Peyer's patch (tissue), 4 donors: Measurements from ENCODE around the gene ZBTB37. TPM values are rescaled to one million over a fixed set of nuclear protein-coding genes. Genes with fewer than 3 reads are reported as not detected.

ENCODE experiments used
- DNase-seq, 3 donors: peaks; one replicate each; pipeline ENCODE4 v3.0.0-alpha.2; 2017 to 2019
- H3K27ac ChIP-seq, 4 donors: fragments of 200-600 bp; sonication (generic); one replicate each; pipeline ENCODE4 v1.5.1; 2016 to 2019
- H3K27me3 ChIP-seq, 2 donors: fragments of 200-600 bp; sonication (generic); one replicate each; pipeline ENCODE4 v1.5.1; 2019
- H3K36me3 ChIP-seq, 3 donors: fragments of 200-600 bp; sonication (generic); one replicate each; pipeline ENCODE4 v1.5.1; 2016 to 2019
- H3K4me1 ChIP-seq, 4 donors: fragments of 200-600 bp; sonication (generic); one replicate each; pipeline ENCODE4 v1.5.1; 2016 to 2019
- H3K4me3 ChIP-seq, 4 donors: fragments of 200-600 bp; sonication (generic); 1 replicate in 3 of 4; 2 replicates in 1 of 4; pipeline ENCODE4 v1.5.1; 2016 to 2019; ENCODE audit warnings: mild to moderate bottlenecking in 1 of 4
- H3K9me3 ChIP-seq, 4 donors: fragments of 200-600 bp; sonication (generic); one replicate each; pipeline ENCODE4 v1.5.1; 2016 to 2019; ENCODE audit warnings: mild to moderate bottlenecking in 1 of 4
- POLR2A ChIP-seq, 2 donors: fragments of 450-650 bp; IDR thresholded peaks; one replicate each; pipeline ENCODE4 v1.5.1; 2017; ENCODE audit warnings: antibody characterized with exemption in 2 of 2, mild to moderate bottlenecking in 2 of 2, moderate library complexity in 2 of 2
- total RNA-seq, 4 donors: library from RNA; depleted of rRNA; stranded (reverse); fragments of >200 nt; gene quantifications; one replicate each; pipeline ENCODE4 v1.1.0, GENCODE V29; 2016
- TF ChIP-seq, protein P1 (sequence below), 6 experiments: fragments of 450-650 bp in 4 of 6; fragments of 200-600 bp in 2 of 6; sonication (generic) in 1 of 6; IDR thresholded peaks; one replicate each; pipeline ENCODE4 v1.5.1; 2017 to 2019; ENCODE audit warnings: antibody characterized with exemption in 6 of 6, mild to moderate bottlenecking in 3 of 6, moderate library complexity in 1 of 6

The ZBTB37 gene
- total RNA-seq, 4 donors from 2014 or later: 6.3 to 30.5 (median 10.2) TPM

DNA sequence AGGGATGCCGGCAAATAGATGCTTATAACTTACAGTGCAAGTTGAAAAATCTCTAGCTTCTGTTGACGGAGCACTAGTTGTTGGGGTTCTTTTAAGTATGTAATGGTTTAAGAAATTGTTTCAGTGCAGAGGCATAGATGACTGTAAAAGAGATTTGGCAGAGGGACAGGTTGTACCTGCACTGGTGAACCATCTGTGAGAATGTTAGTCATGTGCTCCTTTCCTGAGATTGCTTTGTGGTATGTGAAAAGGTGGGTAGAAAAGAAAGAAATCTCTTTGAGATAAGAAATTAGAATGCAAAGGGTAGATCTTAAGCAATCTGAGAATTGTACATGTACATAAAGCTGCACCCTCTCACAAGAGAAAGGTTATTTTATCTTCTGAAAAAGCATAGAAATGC is 19.4 kb downstream of the ZBTB37 start:
- TF ChIP-seq, protein P1, sequence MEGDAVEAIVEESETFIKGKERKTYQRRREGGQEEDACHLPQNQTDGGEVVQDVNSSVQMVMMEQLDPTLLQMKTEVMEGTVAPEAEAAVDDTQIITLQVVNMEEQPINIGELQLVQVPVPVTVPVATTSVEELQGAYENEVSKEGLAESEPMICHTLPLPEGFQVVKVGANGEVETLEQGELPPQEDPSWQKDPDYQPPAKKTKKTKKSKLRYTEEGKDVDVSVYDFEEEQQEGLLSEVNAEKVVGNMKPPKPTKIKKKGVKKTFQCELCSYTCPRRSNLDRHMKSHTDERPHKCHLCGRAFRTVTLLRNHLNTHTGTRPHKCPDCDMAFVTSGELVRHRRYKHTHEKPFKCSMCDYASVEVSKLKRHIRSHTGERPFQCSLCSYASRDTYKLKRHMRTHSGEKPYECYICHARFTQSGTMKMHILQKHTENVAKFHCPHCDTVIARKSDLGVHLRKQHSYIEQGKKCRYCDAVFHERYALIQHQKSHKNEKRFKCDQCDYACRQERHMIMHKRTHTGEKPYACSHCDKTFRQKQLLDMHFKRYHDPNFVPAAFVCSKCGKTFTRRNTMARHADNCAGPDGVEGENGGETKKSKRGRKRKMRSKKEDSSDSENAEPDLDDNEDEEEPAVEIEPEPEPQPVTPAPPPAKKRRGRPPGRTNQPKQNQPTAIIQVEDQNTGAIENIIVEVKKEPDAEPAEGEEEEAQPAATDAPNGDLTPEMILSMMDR (IDR thresholded peaks at IDR 0.05): no peak
- Histone ChIP-seq H3K27ac (no peak overlapping the region), H3K9me3 (no peaks in the 10 kb centered on the region), H3K4me3 (no peak overlapping the region), H3K4me1 (no peaks in the 10 kb centered on the region), H3K36me3 (peaks cover 0 to 12% (median 0%) of the 10 kb centered on the region in 3 donors), H3K27me3 (no peaks in the 10 kb centered on the region)
- DNase-seq: no peak

DNA sequence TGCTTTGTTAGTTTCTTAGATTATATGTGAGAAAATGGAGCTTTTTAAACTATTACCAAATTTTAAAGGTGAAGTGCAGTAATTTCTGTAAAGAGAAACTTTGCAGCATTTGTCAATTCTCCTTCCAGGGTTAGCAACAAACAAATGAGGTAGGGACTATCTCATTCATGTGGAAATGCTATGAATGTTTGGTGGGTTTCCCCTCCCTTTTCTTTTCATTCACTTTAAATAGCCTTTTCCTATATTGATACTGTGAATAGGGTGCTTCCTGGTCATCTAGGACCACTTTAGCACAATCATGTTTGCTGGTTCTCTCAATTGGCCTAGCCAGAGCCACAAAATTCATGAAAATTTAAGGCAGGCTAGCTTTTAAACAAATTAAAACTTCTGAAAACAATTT is 20.6 kb downstream of the ZBTB37 start:
- TF ChIP-seq, protein P1 (IDR thresholded peaks at IDR 0.05): no peak
- no peak for TF ChIP-seq POLR2A (IDR thresholded peaks at IDR 0.05)
- no peak overlapping the region for H3K27ac ChIP-seq
- H3K4me3 ChIP-seq: no peak overlapping the region
- DNase-seq: no peak
- H3K27me3 ChIP-seq: no peaks in the 10 kb centered on the region
- peaks cover 0 to 12% (median 0%) of the 10 kb centered on the region in 3 donors for H3K36me3 ChIP-seq
- no peaks in the 10 kb centered on the region for H3K4me1 ChIP-seq
- H3K9me3 ChIP-seq: no peaks in the 10 kb centered on the region

- DNase-seq: no peak
- H3K9me3 ChIP-seq: no peaks in the 10 kb centered on the region
- peaks cover 0 to 12% (median 0%) of the 10 kb centered on the region in 3 donors for H3K36me3 ChIP-seq
- TF ChIP-seq, protein P1 (IDR thresholded peaks at IDR 0.05): no peak
- TF ChIP-seq POLR2A (IDR thresholded peaks at IDR 0.05): no peak
- no peak overlapping the region for H3K4me3 ChIP-seq
- no peaks in the 10 kb centered on the region for H3K4me1 ChIP-seq
- H3K27me3 ChIP-seq: no peaks in the 10 kb centered on the region
- H3K27ac ChIP-seq: no peak overlapping the region
These were observed 21.7 kb downstream of the ZBTB37 start for GRCh38 chr1:173889885-173890284.

DNA sequence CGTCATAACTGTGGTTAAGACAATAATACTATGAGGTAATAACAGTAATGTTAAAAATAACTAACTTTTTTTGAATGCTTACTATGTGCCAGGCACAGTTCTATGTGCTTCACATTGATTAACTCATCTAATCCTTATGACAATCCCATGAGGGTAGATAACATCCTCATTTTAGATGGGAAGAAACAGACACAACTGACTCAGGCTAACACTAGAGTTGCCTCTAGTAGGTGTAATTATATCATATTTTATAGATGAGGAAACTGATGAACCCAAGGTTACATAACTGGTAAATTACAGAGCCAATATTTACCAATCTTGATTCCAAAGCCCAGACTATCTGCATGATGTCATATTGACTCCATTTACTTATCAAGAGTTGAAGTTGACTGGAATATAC is 25.4 kb downstream of the ZBTB37 start:
- H3K27ac ChIP-seq: no peak overlapping the region

GRCh38 chr1:173894189-173894588 is 26.0 kb downstream of the ZBTB37 start:
- DNase-seq: no peak
- TF ChIP-seq, protein P1 (IDR thresholded peaks at IDR 0.05): no peak
- TF ChIP-seq POLR2A (IDR thresholded peaks at IDR 0.05): no peak
- no peaks in the 10 kb centered on the region for H3K4me1 ChIP-seq
- no peaks in the 10 kb centered on the region for H3K9me3 ChIP-seq
- H3K27me3 ChIP-seq: no peaks in the 10 kb centered on the region
- no peak overlapping the region for H3K4me3 ChIP-seq
- H3K36me3 ChIP-seq: no peaks in the 10 kb centered on the region
- H3K27ac ChIP-seq: no peak overlapping the region

More for the DNA sequence above, 25.4 kb downstream of the ZBTB37 start:
- H3K4me3 ChIP-seq: no peak overlapping the region
- TF ChIP-seq, protein P1 (IDR thresholded peaks at IDR 0.05): no peak
- TF ChIP-seq POLR2A (IDR thresholded peaks at IDR 0.05): no peak
- no peaks in the 10 kb centered on the region for H3K27me3 ChIP-seq
- H3K9me3 ChIP-seq: no peaks in the 10 kb centered on the region
- H3K4me1 ChIP-seq: no peaks in the 10 kb centered on the region
- no peaks in the 10 kb centered on the region for H3K36me3 ChIP-seq
- no peak for DNase-seq

GRCh38 chr1:173900427-173900826 is 32.2 kb downstream of the ZBTB37 start:
- TF ChIP-seq POLR2A (IDR thresholded peaks at IDR 0.05): no peak
- TF ChIP-seq, protein P1 (IDR thresholded peaks at IDR 0.05): no peak
- H3K36me3 ChIP-seq: no peaks in the 10 kb centered on the region
- H3K4me1 ChIP-seq: no peaks in the 10 kb centered on the region
- no peaks in the 10 kb centered on the region for H3K27me3 ChIP-seq
- no peak overlapping the region for H3K27ac ChIP-seq
- no peaks in the 10 kb centered on the region for H3K9me3 ChIP-seq
- DNase-seq: no peak
- H3K4me3 ChIP-seq: no peak overlapping the region
